ENCODE data around the gene HP.

HP gene

DNA sequence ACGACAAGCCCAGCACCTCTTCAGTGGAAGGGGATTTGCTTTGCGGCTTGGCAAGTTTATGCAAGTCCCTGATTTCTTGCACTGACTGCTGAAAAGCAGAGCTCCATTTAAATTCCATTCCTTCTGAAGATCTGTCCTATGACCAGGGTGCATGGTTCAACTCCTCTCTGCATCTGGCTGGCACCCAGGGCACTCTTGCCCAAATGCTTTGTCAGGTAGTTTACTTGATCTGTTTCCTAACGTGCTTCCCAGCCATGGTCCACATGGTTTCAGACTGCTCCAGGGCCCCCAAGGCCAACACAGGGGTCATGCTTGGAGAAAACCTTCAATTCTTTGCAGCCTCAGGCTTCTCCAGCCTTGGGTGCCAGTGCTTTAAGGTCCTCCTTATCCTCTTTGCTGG lies 11.2 kb upstream of the HP start:
- no peak for DNase-seq (ENCODE audit: low spot score)
- no peak overlapping the region for H2BK12ac ChIP-seq (ENCODE audit: low read length)
- no peak overlapping the region for H3K23ac ChIP-seq (ENCODE audit: low read depth, low read length, poor library complexity)
- no peak overlapping the region for H2AK5ac ChIP-seq (ENCODE audit: low read depth, low read length)
- no peaks in the 10 kb centered on the region for H3K27me3 ChIP-seq (ENCODE audit: control insufficient read depth in 3 of 3, insufficient read depth in 3 of 3, low read depth in 1 of 3, low read length in 3 of 3)
- H2BK15ac ChIP-seq (ENCODE audit: low read length) = no peak overlapping the region
- H3K79me1 ChIP-seq (ENCODE audit: low read depth, low read length) = no peaks in the 10 kb centered on the region
- no peak overlapping the region for H3K14ac ChIP-seq (ENCODE audit: low read length)
- H2AFZ ChIP-seq (ENCODE audit: low read length) = no peak overlapping the region
- no peaks in the 10 kb centered on the region for H3K4me1 ChIP-seq (ENCODE audit: control insufficient read depth in 2 of 2, insufficient read depth in 1 of 2, low read depth in 1 of 2, low read length in 2 of 2)
- no peak overlapping the region for H3K27ac ChIP-seq (replicated peaks; ENCODE audit: low read length)
- H2BK120ac ChIP-seq (ENCODE audit: low read depth, low read length) = no peak overlapping the region
- no peaks in the 10 kb centered on the region for H3K9me3 ChIP-seq (replicated peaks in 1 of 2; ENCODE audit: control insufficient read depth in 2 of 2, insufficient read depth in 1 of 2, low read depth in 1 of 2, low read length in 2 of 2)
- no peak overlapping the region for H4K8ac ChIP-seq (ENCODE audit: low read depth, low read length)
- no peak overlapping the region for H3K4me2 ChIP-seq (ENCODE audit: insufficient read depth, low read length, poor library complexity, severe bottlenecking)
- no peak overlapping the region for H2BK5ac ChIP-seq (ENCODE audit: low read length)
- no peak overlapping the region for H3K4ac ChIP-seq (ENCODE audit: low read length)
- H3K18ac ChIP-seq (ENCODE audit: low read length) = no peak overlapping the region
- H3K9ac ChIP-seq (ENCODE audit: low read depth, low read length, poor library complexity) = no peak overlapping the region
- WGBS, 2 donors (ENCODE audit: extremely low coverage in 2 of 2, insufficient read length in 2 of 2, insufficient replicate concordance in 1 of 2) = no CpG with 5 or more reads among the region's 3 CpGs
- H3K4me3 ChIP-seq (ENCODE audit: low read length in 2 of 2) = peak overlapping the region in 1 of 2 donors; percentile 42
- H3K36me3 ChIP-seq (replicated peaks in 1 of 2; ENCODE audit: control insufficient read depth in 2 of 2, insufficient read depth in 2 of 2, low read length in 2 of 2) = no peaks in the 10 kb centered on the region
- no peak overlapping the region for H4K91ac ChIP-seq (ENCODE audit: low read depth, low read length, poor library complexity)

DNA sequence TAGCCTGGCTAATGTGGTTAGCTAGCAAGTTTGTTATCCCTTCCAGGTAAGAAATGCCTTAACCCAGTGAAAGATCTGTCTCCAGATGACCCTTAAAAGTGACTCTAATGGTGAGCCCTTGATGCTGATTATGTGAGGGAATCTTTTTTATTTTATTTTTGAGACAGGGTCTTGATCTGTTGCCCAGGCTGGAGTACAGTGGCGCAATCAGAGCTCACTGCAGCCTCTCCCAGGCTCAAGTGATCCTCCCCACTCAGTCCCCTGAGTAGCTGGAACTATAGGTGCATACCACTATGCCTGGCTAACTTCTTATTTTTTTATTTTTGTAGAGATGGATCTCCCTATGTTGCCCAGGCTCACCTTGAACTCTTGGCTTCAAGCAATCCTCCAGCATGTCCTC lies 10.8 kb upstream of the HP start:
- H3K9me3 ChIP-seq (replicated peaks in 1 of 2; ENCODE audit: control insufficient read depth in 2 of 2, insufficient read depth in 1 of 2, low read depth in 1 of 2, low read length in 2 of 2) = no peaks in the 10 kb centered on the region
- no peak for DNase-seq (ENCODE audit: low spot score)
- no peak overlapping the region for H3K4me2 ChIP-seq (ENCODE audit: insufficient read depth, low read length, poor library complexity, severe bottlenecking)
- no peak overlapping the region for H3K4me3 ChIP-seq (ENCODE audit: low read length in 2 of 2)
- H2AFZ ChIP-seq (ENCODE audit: low read length) = no peak overlapping the region
- H4K91ac ChIP-seq (ENCODE audit: low read depth, low read length, poor library complexity) = no peak overlapping the region
- no peak overlapping the region for H3K4ac ChIP-seq (ENCODE audit: low read length)
- H3K27ac ChIP-seq (replicated peaks; ENCODE audit: low read length) = no peak overlapping the region
- H2BK12ac ChIP-seq (ENCODE audit: low read length) = no peak overlapping the region
- H3K18ac ChIP-seq (ENCODE audit: low read length) = no peak overlapping the region
- H2AK5ac ChIP-seq (ENCODE audit: low read depth, low read length) = no peak overlapping the region
- H3K14ac ChIP-seq (ENCODE audit: low read length) = no peak overlapping the region
- H2BK15ac ChIP-seq (ENCODE audit: low read length) = no peak overlapping the region
- no peak overlapping the region for H2BK5ac ChIP-seq (ENCODE audit: low read length)
- no peaks in the 10 kb centered on the region for H3K79me1 ChIP-seq (ENCODE audit: low read depth, low read length)
- no peaks in the 10 kb centered on the region for H3K27me3 ChIP-seq (ENCODE audit: control insufficient read depth in 3 of 3, insufficient read depth in 3 of 3, low read depth in 1 of 3, low read length in 3 of 3)
- H3K9ac ChIP-seq (ENCODE audit: low read depth, low read length, poor library complexity) = no peak overlapping the region
- H3K23ac ChIP-seq (ENCODE audit: low read depth, low read length, poor library complexity) = no peak overlapping the region
- no peaks in the 10 kb centered on the region for H3K4me1 ChIP-seq (ENCODE audit: control insufficient read depth in 2 of 2, insufficient read depth in 1 of 2, low read depth in 1 of 2, low read length in 2 of 2)
- no peaks in the 10 kb centered on the region for H3K36me3 ChIP-seq (replicated peaks in 1 of 2; ENCODE audit: control insufficient read depth in 2 of 2, insufficient read depth in 2 of 2, low read length in 2 of 2)
- no peak overlapping the region for H4K8ac ChIP-seq (ENCODE audit: low read depth, low read length)
- H2BK120ac ChIP-seq (ENCODE audit: low read depth, low read length) = no peak overlapping the region
- WGBS, 2 donors (ENCODE audit: extremely low coverage in 2 of 2, insufficient read length in 2 of 2, insufficient replicate concordance in 1 of 2) = no CpG with 5 or more reads among the region's 1 CpG

DNA sequence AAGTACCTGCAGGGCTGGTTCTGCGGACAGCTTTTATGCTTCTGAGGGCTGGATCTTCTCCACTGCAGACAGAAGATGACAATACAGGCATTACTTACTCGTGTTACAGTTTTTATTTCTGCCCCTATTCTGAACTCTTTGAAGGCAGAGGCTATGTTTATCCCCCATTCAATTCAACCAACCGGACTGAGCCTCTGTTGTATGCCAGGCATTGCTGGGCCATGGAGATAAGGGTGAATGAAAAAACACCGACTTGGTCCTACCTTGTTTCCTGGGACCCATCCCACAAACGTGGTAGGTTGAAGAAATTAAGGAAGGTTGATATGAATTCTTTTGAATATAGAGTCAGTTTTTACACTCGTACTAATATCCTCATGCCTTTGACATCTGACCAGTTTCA lies 10.0 kb upstream of the HP start:
- no peak overlapping the region for H2BK120ac ChIP-seq (ENCODE audit: low read depth, low read length)

DNA sequence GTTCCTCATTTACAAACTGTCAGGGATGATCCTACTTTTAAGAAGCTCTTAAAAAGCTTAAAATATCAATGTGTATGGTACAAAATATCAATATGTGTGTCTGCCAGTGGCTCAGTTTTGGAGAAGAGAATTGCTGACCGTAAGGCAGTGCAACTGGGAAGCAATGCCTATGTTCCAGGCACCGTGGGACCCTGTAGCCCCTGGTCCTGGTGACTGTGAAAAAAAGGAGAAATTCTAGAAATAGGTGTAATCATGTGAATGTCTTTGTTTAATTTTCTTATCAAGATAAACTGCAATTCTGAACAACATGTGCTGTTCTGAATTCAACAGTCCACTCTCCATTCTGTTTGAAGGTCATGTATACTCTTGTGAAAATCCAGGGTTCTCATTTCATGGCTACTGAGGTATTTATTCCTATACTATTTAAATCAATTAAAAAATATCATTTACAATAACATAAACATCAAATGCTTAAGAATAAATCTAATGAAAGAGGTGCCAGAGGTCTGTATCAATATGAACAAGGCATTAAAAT lies 9.4 kb upstream of the HP start:
- Histone ChIP-seq H2AFZ (ENCODE audit: low read length) (no peak overlapping the region), H2BK120ac (ENCODE audit: low read depth, low read length) (no peak overlapping the region), H2BK5ac (ENCODE audit: low read length) (no peak overlapping the region), H2BK12ac (ENCODE audit: low read length) (no peak overlapping the region), H3K4me2 (ENCODE audit: insufficient read depth, low read length, poor library complexity, severe bottlenecking) (no peak overlapping the region), H2BK15ac (ENCODE audit: low read length) (no peak overlapping the region), H2AK5ac (ENCODE audit: low read depth, low read length) (no peak overlapping the region), H3K4me1 (ENCODE audit: control insufficient read depth in 2 of 2, insufficient read depth in 1 of 2, low read depth in 1 of 2, low read length in 2 of 2) (no peaks in the 10 kb centered on the region), H4K91ac (ENCODE audit: low read depth, low read length, poor library complexity) (no peak overlapping the region), H3K4ac (ENCODE audit: low read length) (no peak overlapping the region), H3K18ac (ENCODE audit: low read length) (no peak overlapping the region), H3K23ac (ENCODE audit: low read depth, low read length, poor library complexity) (no peak overlapping the region), H3K79me1 (ENCODE audit: low read depth, low read length) (no peaks in the 10 kb centered on the region), H3K36me3 (replicated peaks in 1 of 2; ENCODE audit: control insufficient read depth in 2 of 2, insufficient read depth in 2 of 2, low read length in 2 of 2) (no peaks in the 10 kb centered on the region), H3K9ac (ENCODE audit: low read depth, low read length, poor library complexity) (no peak overlapping the region), H3K27me3 (ENCODE audit: control insufficient read depth in 3 of 3, insufficient read depth in 3 of 3, low read depth in 1 of 3, low read length in 3 of 3) (no peaks in the 10 kb centered on the region), H3K14ac (ENCODE audit: low read length) (no peak overlapping the region), H3K4me3 (ENCODE audit: low read length in 2 of 2) (no peak overlapping the region), H3K9me3 (replicated peaks in 1 of 2; ENCODE audit: control insufficient read depth in 2 of 2, insufficient read depth in 1 of 2, low read depth in 1 of 2, low read length in 2 of 2) (peaks cover 0 to 4% of the 10 kb centered on the region in 2 donors), H4K8ac (ENCODE audit: low read depth, low read length) (no peak overlapping the region), H3K27ac (replicated peaks; ENCODE audit: low read length) (no peak overlapping the region)
- no CpG with 5 or more reads among the region's 2 CpGs for WGBS, 2 donors (ENCODE audit: extremely low coverage in 2 of 2, insufficient read length in 2 of 2, insufficient replicate concordance in 1 of 2)
- no peak for DNase-seq (ENCODE audit: low spot score)

More for the DNA sequence above, 10.0 kb upstream of the HP start:
- H3K36me3 ChIP-seq (replicated peaks in 1 of 2; ENCODE audit: control insufficient read depth in 2 of 2, insufficient read depth in 2 of 2, low read length in 2 of 2) = no peaks in the 10 kb centered on the region
- H4K8ac ChIP-seq (ENCODE audit: low read depth, low read length) = no peak overlapping the region
- H3K27ac ChIP-seq (replicated peaks; ENCODE audit: low read length) = no peak overlapping the region
- no peak overlapping the region for H2BK15ac ChIP-seq (ENCODE audit: low read length)
- H3K9ac ChIP-seq (ENCODE audit: low read depth, low read length, poor library complexity) = no peak overlapping the region
- no peak for DNase-seq (ENCODE audit: low spot score)
- H3K79me1 ChIP-seq (ENCODE audit: low read depth, low read length) = no peaks in the 10 kb centered on the region
- H3K14ac ChIP-seq (ENCODE audit: low read length) = no peak overlapping the region
- no peak overlapping the region for H3K4me3 ChIP-seq (ENCODE audit: low read length in 2 of 2)
- no CpG with 5 or more reads among the region's 6 CpGs for WGBS, 2 donors (ENCODE audit: extremely low coverage in 2 of 2, insufficient read length in 2 of 2, insufficient replicate concordance in 1 of 2)
- no peaks in the 10 kb centered on the region for H3K27me3 ChIP-seq (ENCODE audit: control insufficient read depth in 3 of 3, insufficient read depth in 3 of 3, low read depth in 1 of 3, low read length in 3 of 3)
- no peaks in the 10 kb centered on the region for H3K4me1 ChIP-seq (ENCODE audit: control insufficient read depth in 2 of 2, insufficient read depth in 1 of 2, low read depth in 1 of 2, low read length in 2 of 2)
- no peak overlapping the region for H2AFZ ChIP-seq (ENCODE audit: low read length)
- H4K91ac ChIP-seq (ENCODE audit: low read depth, low read length, poor library complexity) = no peak overlapping the region
- H3K4ac ChIP-seq (ENCODE audit: low read length) = no peak overlapping the region
- H3K9me3 ChIP-seq (replicated peaks in 1 of 2; ENCODE audit: control insufficient read depth in 2 of 2, insufficient read depth in 1 of 2, low read depth in 1 of 2, low read length in 2 of 2) = peaks cover 0 to 4% of the 10 kb centered on the region in 2 donors
- H2BK12ac ChIP-seq (ENCODE audit: low read length) = no peak overlapping the region
- no peak overlapping the region for H2BK5ac ChIP-seq (ENCODE audit: low read length)
- no peak overlapping the region for H3K18ac ChIP-seq (ENCODE audit: low read length)
- no peak overlapping the region for H3K4me2 ChIP-seq (ENCODE audit: insufficient read depth, low read length, poor library complexity, severe bottlenecking)
- no peak overlapping the region for H3K23ac ChIP-seq (ENCODE audit: low read depth, low read length, poor library complexity)
- H2AK5ac ChIP-seq (ENCODE audit: low read depth, low read length) = no peak overlapping the region

Data from neuronal stem cell (in vitro differentiated cells).